ENCODE results near the gene RNF212. TPM values are rescaled to one million over a fixed set of nuclear protein-coding genes. Genes with fewer than 3 reads are reported as not detected.
"Not testable (repeated sequence)": the region's sequence is repeated elsewhere in the genome, so short reads cannot be mapped to it uniquely, and the experiment has no call there.

Gene RNF212
- total and polyA plus RNA-seq, 2 experiments from 2014 or later: 2.5 to 6.0 TPM

- Histone ChIP-seq H3K36me3 (ENCODE audit: low read depth) (no peaks in the 10 kb centered on the region), H3K79me2 (ENCODE audit: insufficient read depth) (no peaks in the 10 kb centered on the region), H2AFZ (no peak overlapping the region), H3K4me2 (ENCODE audit: unreplicated experiment) (no peak overlapping the region), H3K9me2 (ENCODE audit: insufficient read depth) (no peaks in the 10 kb centered on the region), H3K9me3 (ENCODE audit: low read depth) (no peaks in the 10 kb centered on the region), H4K20me1 (ENCODE audit: insufficient read depth) (no peaks in the 10 kb centered on the region), H3K27me3 (replicated peaks; ENCODE audit: insufficient read depth) (peaks cover 17% of the 10 kb centered on the region), H3K4me3 (no peak overlapping the region), H3K4me1 (ENCODE audit: insufficient read depth) (no peaks in the 10 kb centered on the region), H3K27ac (no peak overlapping the region), H3K9ac (no peak overlapping the region), H3F3A (ENCODE audit: insufficient read depth) (no peaks in the 10 kb centered on the region)
- in situ Hi-C loops (cut with MboI): no loop called here
- TF ChIP-seq EZH2 (IDR thresholded peaks at IDR 0.05; ENCODE audit: insufficient read depth, poor library complexity, severe bottlenecking): no peak
- no peak for DNase-seq
- WGBS, 2 experiments (ENCODE audit: low coverage in 1 of 2, low lambda C conversion rate in 2 of 2, missing lambda C conversion rate in 2 of 2): 46 to 51% methylated on average over 32 to 35 of the region's 35 CpGs
Measured at GRCh38 chr4:1058198-1058996, 55.0 kb downstream of the RNF212 start.

GRCh38 chr4:1057403-1057745, 56.0 kb downstream of the RNF212 start:
- Histone ChIP-seq H3K36me3 (ENCODE audit: low read depth) (no peaks in the 10 kb centered on the region), H3K4me2 (ENCODE audit: unreplicated experiment) (no peak overlapping the region), H3K4me3 (no peak overlapping the region), H3K79me2 (ENCODE audit: insufficient read depth) (no peaks in the 10 kb centered on the region), H3F3A (ENCODE audit: insufficient read depth) (peaks cover 6% of the 10 kb centered on the region; the same call in 1 of the 2 replicates), H2AFZ (no peak overlapping the region), H3K9me2 (ENCODE audit: insufficient read depth) (no peaks in the 10 kb centered on the region), H3K4me1 (ENCODE audit: insufficient read depth) (peaks cover 7% of the 10 kb centered on the region), H3K9me3 (ENCODE audit: low read depth) (no peaks in the 10 kb centered on the region), H3K9ac (no peak overlapping the region), H3K27ac (no peak overlapping the region), H3K27me3 (replicated peaks; ENCODE audit: insufficient read depth) (peaks cover 9% of the 10 kb centered on the region), H4K20me1 (ENCODE audit: insufficient read depth) (no peaks in the 10 kb centered on the region)
- in situ Hi-C loops (cut with MboI): no loop called here
- no peak for DNase-seq
- no peak for TF ChIP-seq EZH2 (IDR thresholded peaks at IDR 0.05; ENCODE audit: insufficient read depth, poor library complexity, severe bottlenecking)
- TF ChIP-seq EZH2phosphoT487 (IDR thresholded peaks at IDR 0.05; ENCODE audit: insufficient read depth, low read depth): no peak
- 77 to 84% methylated on average over 7 of the region's 7 CpGs for WGBS, 2 experiments (ENCODE audit: low coverage in 1 of 2, low lambda C conversion rate in 2 of 2, missing lambda C conversion rate in 2 of 2)

- Histone ChIP-seq H2AFZ (no peak overlapping the region), H3K9me3 (ENCODE audit: low read depth) (no peaks in the 10 kb centered on the region), H3K4me3 (no peak overlapping the region), H3K79me2 (ENCODE audit: insufficient read depth) (no peaks in the 10 kb centered on the region), H4K20me1 (ENCODE audit: insufficient read depth) (no peaks in the 10 kb centered on the region), H3K27me3 (replicated peaks; ENCODE audit: insufficient read depth) (peaks cover 4% of the 10 kb centered on the region), H3K9me2 (ENCODE audit: insufficient read depth) (no peaks in the 10 kb centered on the region), H3F3A (ENCODE audit: insufficient read depth) (peaks cover 6% of the 10 kb centered on the region; the same call in 1 of the 2 replicates), H3K9ac (no peak overlapping the region), H3K27ac (no peak overlapping the region), H3K36me3 (ENCODE audit: low read depth) (no peaks in the 10 kb centered on the region), H3K4me1 (ENCODE audit: insufficient read depth) (peaks cover 12% of the 10 kb centered on the region), H3K4me2 (ENCODE audit: unreplicated experiment) (no peak overlapping the region)
- 83 to 90% methylated on average over 23 to 28 of the region's 28 CpGs for WGBS, 2 experiments (ENCODE audit: low coverage in 1 of 2, low lambda C conversion rate in 2 of 2, missing lambda C conversion rate in 2 of 2)
- DNase-seq: no peak
- in situ Hi-C loops (cut with MboI): no loop called here
- TF ChIP-seq EZH2 (IDR thresholded peaks at IDR 0.05; ENCODE audit: insufficient read depth, poor library complexity, severe bottlenecking) (no peak), EZH2phosphoT487 (IDR thresholded peaks at IDR 0.05; ENCODE audit: insufficient read depth, low read depth) (no peak)
Measured at GRCh38 chr4:1056671-1057402, 56.5 kb downstream of the RNF212 start.

- Histone ChIP-seq H3K36me3 (ENCODE audit: low read depth) (no peaks in the 10 kb centered on the region), H3F3A (ENCODE audit: insufficient read depth) (peaks cover 6% of the 10 kb centered on the region; the same call in 1 of the 2 replicates), H3K27me3 (replicated peaks; ENCODE audit: insufficient read depth) (no peaks in the 10 kb centered on the region; the same call in 1 of the 2 replicates), H3K9me3 (ENCODE audit: low read depth) (no peaks in the 10 kb centered on the region), H3K4me1 (ENCODE audit: insufficient read depth) (peaks cover 14% of the 10 kb centered on the region), H2AFZ (no peak overlapping the region), H4K20me1 (ENCODE audit: insufficient read depth) (no peaks in the 10 kb centered on the region), H3K27ac (no peak overlapping the region), H3K9ac (no peak overlapping the region), H3K4me3 (no peak overlapping the region), H3K79me2 (ENCODE audit: insufficient read depth) (no peaks in the 10 kb centered on the region), H3K4me2 (ENCODE audit: unreplicated experiment) (no peak overlapping the region), H3K9me2 (ENCODE audit: insufficient read depth) (no peaks in the 10 kb centered on the region)
- WGBS, 2 experiments (ENCODE audit: low coverage in 1 of 2, low lambda C conversion rate in 2 of 2, missing lambda C conversion rate in 2 of 2): 73 to 74% methylated on average over 33 to 34 of the region's 34 CpGs
- TF ChIP-seq EZH2 (IDR thresholded peaks at IDR 0.05; ENCODE audit: insufficient read depth, poor library complexity, severe bottlenecking): no peak
- no peak for TF ChIP-seq EZH2phosphoT487 (IDR thresholded peaks at IDR 0.05; ENCODE audit: insufficient read depth, low read depth)
- in situ Hi-C loops (cut with MboI): no loop called here
- no peak for DNase-seq
Measured at GRCh38 chr4:1055721-1056590, 57.4 kb downstream of the RNF212 start.

- H3K27ac ChIP-seq; in situ Hi-C loops (cut with MboI); H3K27me3 ChIP-seq (replicated peaks; ENCODE audit: insufficient read depth); H3K4me3 ChIP-seq; H3F3A ChIP-seq (ENCODE audit: insufficient read depth); H3K4me2 ChIP-seq (ENCODE audit: unreplicated experiment); H2AFZ ChIP-seq; H3K9me2 ChIP-seq (ENCODE audit: insufficient read depth); DNase-seq; H3K9ac ChIP-seq; H3K9me3 ChIP-seq (ENCODE audit: low read depth); H3K36me3 ChIP-seq (ENCODE audit: low read depth); H3K79me2 ChIP-seq (ENCODE audit: insufficient read depth); H4K20me1 ChIP-seq (ENCODE audit: insufficient read depth): not testable (repeated sequence)
- 83 to 89% methylated on average over 9 to 10 of the region's 13 CpGs for WGBS, 2 experiments (ENCODE audit: low coverage in 1 of 2, low lambda C conversion rate in 2 of 2, missing lambda C conversion rate in 2 of 2)
- H3K4me1 ChIP-seq (ENCODE audit: insufficient read depth): peaks cover 14% of the 10 kb centered on the region
Measured at GRCh38 chr4:1055243-1055701, 58.1 kb downstream of the RNF212 start.

GRCh38 chr4:1054696-1055242, 58.6 kb downstream of the RNF212 start:
- no CpG with 5 or more reads among the region's 11 CpGs for WGBS, 2 experiments (ENCODE audit: low coverage in 1 of 2, low lambda C conversion rate in 2 of 2, missing lambda C conversion rate in 2 of 2)
- in situ Hi-C loops (cut with MboI): not testable (repeated sequence)

More at GRCh38 chr4:1054696-1055242, 58.6 kb downstream of the RNF212 start:
- H4K20me1 ChIP-seq (ENCODE audit: insufficient read depth); H3K4me3 ChIP-seq; H3K27me3 ChIP-seq (replicated peaks; ENCODE audit: insufficient read depth); DNase-seq; H3K9ac ChIP-seq; H3F3A ChIP-seq (ENCODE audit: insufficient read depth); H3K9me3 ChIP-seq (ENCODE audit: low read depth); H2AFZ ChIP-seq; H3K27ac ChIP-seq; H3K36me3 ChIP-seq (ENCODE audit: low read depth); H3K79me2 ChIP-seq (ENCODE audit: insufficient read depth); H3K9me2 ChIP-seq (ENCODE audit: insufficient read depth); H3K4me2 ChIP-seq (ENCODE audit: unreplicated experiment): not testable (repeated sequence)
- H3K4me1 ChIP-seq (ENCODE audit: insufficient read depth): peaks cover 14% of the 10 kb centered on the region

Data from GM23248 (cell line).